ENCODE measurements around the gene RBMS3.

DNA sequence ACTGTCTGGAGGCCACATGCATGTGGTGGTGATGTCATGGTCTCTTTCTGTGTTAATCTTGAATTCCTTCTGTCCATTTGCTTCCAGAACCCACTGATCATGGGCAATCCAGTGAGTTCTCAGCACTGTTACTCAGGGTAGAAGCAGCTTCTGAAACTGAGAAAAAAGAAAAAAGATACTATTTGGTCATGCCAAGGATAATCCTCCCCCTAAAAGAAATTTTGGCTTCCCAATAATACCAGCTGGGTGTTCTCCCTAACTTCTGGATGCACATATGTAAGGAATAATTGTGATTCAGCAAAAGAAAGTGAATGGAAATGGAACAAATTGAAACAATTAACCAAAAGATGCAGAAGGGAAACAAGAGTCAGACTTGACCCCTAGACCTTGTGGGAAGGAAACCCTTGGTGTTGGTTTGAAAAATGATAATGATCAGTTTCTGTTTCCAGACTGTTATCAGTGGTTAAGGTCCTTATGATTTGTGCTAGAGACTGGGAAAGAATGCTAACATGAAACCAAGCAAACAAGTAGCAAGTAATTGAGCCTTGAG is 92.3 kb downstream of the RBMS3 start:
- TF ChIP-seq, protein P1, sequence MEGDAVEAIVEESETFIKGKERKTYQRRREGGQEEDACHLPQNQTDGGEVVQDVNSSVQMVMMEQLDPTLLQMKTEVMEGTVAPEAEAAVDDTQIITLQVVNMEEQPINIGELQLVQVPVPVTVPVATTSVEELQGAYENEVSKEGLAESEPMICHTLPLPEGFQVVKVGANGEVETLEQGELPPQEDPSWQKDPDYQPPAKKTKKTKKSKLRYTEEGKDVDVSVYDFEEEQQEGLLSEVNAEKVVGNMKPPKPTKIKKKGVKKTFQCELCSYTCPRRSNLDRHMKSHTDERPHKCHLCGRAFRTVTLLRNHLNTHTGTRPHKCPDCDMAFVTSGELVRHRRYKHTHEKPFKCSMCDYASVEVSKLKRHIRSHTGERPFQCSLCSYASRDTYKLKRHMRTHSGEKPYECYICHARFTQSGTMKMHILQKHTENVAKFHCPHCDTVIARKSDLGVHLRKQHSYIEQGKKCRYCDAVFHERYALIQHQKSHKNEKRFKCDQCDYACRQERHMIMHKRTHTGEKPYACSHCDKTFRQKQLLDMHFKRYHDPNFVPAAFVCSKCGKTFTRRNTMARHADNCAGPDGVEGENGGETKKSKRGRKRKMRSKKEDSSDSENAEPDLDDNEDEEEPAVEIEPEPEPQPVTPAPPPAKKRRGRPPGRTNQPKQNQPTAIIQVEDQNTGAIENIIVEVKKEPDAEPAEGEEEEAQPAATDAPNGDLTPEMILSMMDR (IDR thresholded peaks at IDR 0.05), result no peak
- TF ChIP-seq POLR2A (IDR thresholded peaks at IDR 0.05) (no peak), POLR2AphosphoS5 (IDR thresholded peaks at IDR 0.05) (no peak)
